T-helper 2 cell (primary cell): ENCODE data around the gene CYP2E1.
"Not testable (repeated sequence)": the region's sequence is repeated elsewhere in the genome, so short reads cannot be mapped to it uniquely, and the experiment has no call there.

Source experiments
- DNase-seq, 5 experiments: peaks; one replicate each; pipeline versions ENCODE4 v3.0.0 to v3.0.0-alpha.2; 2012 to 2022
- total RNA-seq, 2 donors: gene quantifications; one replicate each; lab custom pipeline; 2026; lab: John Stamatoyannopoulos, UW

CYP2E1 gene
- 1.6 to 1.8 reads per million in 2 donors for total RNA-seq

DNA sequence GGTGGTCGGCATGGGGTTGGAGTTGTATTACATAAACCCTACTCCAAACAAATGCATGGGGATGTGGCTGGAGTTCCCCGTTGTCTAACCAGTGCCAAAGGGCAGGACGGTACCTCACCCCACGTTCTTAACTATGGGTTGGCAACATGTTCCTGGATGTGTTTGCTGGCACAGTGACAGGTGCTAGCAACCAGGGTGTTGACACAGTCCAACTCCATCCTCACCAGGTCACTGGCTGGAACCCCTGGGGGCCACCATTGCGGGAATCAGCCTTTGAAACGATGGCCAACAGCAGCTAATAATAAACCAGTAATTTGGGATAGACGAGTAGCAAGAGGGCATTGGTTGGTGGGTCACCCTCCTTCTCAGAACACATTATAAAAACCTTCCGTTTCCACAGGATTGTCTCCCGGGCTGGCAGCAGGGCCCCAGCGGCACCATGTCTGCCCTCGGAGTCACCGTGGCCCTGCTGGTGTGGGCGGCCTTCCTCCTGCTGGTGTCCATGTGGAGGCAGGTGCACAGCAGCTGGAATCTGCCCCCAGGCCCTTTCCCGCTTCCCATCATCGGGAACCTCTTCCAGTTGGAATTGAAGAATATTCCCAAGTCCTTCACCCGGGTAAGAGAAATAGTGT, at the start of gene CYP2E1:
Gene CYP2E1 (plus strand): TSS at position 407 of the 632 bp plus-strand sequence. CDS start 33 bp downstream, at position 440.
- DNase-seq: no peak

DNA sequence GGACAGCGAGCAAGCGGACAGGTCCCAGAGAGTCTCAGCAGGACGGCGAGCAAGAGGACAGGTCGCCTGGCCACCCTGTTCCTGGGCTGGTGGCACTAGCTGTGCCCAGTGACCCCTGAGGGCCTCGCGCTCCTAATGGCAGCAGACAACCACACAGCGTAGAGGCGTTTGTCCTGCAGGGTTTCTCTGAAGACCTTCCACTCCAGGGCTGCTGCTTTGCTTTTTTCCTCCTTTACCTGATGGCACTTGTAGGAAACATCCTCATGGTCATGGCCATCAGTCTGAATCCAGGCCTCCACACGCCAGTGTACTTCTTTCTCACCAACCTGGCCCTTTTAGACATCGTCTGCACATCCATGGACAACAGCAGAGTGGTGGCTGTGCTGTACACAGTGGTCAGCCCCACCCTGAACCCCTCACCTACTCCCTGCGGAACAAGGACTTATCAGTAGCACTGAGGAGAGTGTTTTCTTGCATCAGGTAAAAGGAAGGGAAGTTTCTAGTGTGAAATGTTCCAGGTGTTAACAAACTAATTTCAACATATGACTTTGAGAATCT, 46.0 kb upstream of the CYP2E1 start:
- DNase-seq: no peak

DNA sequence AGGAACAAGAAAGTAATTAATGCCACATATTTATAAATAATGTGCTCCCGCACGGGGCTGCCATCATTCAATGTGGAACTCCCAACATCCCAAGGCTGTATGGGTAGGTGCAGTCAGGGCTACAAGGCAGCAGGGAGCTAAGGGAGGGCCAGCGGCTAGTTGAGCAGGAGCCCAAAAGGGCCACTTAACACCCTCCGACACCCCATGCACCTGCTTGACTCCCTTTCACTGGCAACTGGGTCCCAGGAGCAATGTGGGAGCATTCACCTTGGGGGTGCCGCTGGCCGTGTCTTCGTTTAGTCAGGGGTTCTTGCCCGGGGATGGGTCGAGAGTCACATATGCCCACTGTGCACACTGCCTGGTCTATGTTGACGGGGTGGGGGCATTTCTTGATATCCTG, 45.5 kb upstream of the CYP2E1 start:
- no peak for DNase-seq

DNA sequence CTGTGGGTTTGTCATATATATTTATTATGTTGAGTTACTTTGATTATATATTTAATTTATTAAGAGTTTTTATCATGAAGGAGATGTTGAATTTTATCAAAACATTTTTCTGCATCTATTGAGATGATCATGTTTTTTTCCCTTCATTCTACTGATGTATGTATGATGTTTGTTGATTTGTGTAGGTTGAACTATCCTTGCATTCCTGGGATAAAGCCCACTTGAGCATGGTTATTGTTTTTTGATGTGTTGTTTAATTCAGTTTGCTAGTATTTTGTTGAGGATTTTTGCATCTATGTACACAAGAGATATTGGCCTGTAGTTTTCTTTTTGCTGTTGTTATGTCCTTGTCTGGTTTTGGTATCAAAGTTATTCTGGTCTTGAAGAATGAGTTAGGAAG, 42.3 kb upstream of the CYP2E1 start:
- DNase-seq: no peak

DNA sequence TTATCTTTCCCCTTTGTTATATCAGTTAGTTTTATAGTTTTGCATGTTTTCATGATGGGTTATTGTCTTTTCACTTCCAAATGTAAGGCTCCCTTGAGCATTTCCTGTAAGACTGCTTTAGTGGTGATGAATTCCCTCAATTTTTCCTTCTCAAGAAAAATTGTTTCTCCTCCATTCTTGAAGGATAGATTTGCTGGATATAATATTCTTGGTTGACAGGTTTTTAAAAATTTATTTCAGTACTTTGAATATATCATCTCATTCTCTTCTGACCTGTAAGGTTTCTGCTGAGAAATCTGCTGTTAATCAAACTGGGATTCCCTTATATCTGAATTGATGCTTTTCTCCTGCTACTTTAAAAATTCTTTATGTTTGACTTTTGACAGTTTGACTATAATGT, 40.1 kb upstream of the CYP2E1 start:
- DNase-seq: no peak

DNA sequence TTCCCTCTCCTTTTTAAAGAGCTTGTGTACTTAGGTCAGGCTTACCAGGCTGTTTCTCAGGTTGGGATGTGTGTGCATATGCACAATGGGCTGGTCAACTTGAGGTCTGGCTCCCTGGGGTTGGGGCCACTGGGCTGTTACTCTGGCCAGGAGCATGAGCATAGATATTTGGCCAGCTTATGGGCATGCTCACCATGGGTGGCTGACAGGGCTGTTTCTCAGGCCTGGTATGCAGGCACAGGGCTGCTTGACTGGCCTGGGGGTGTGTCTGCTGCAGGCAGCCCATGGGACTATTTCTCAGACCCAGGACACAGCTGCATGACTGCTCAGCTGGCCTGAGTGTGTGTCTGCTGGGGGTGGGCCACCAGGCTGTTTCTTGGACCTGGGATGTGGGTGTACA, 38.8 kb upstream of the CYP2E1 start:
- no peak for DNase-seq

DNA sequence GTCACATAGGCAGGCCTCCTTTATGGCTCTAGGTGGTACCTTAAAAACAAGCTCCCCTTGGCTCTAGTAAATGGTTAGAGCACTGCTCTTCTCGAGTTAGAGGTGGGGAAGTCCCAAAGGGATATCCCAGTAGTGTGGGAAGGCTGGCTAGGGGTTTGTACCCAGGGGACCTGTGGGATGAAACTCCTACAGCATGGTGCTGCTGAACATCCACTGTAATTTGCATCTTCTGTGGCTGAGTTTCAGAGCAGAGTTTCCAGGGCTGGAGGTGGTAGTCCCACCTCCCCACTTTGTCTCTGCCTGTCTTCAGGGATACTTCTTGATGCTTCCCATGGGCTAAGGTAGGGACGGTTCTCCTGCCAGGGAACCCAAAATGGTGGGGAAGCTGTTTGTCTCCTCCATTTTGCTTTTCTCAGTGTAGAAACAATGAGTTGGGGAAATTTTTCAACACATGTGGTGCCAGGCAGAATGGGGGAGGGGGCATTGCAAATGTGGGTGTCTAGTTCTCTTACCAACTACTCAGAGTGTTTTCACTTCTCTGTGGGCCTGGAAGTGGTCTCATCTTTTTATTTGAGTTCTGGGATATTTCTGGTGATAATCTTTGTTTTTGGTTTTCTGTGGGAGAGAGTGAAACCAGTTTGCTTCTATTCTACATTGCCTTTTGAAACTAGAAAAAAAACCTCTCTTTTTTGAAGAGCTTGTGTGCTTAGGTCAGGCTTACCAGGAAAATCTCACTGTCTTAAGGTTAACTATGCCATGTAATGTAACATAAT, 37.2 kb upstream of the CYP2E1 start:
- DNase-seq: peak in 1 of 5 experiments; percentile 8

DNA sequence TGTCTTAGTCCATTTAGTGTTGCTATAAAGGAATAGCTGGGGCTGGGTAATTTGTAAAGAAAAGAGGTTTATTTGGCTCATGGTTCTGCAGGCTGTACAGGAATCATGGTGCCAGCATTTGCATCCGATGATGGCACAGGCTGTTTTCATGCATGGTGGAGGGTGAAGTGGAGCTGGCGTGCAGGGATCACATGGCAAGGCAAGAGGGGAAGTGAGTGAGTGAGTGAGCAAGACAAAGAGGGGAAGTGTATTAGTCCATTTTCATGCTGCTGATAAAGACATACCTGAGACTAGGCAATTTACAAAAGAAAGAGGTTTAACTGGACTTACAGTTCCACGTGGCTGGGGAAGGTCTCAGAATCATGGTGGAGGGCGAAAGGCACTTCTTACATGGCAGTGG, 33.6 kb upstream of the CYP2E1 start:
- DNase-seq: not testable (repeated sequence)

DNA sequence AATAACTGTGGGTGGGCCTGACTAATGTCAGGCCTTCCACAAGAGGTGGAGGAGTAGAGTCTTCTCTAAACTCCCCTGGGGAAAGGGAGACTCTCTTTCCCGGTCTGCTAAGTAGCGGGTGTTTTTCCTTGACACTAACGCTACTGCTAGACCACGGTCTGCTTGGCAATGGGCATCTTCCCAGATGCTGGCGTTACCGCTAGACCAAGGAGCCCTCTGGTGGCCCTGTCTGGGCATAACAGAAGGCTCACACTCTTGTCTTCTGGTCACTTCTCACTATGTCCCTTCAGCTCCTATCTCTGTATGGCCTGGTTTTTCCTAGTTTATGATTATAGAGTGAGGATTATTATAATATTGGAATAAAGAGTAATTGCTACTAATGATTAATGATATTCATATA, 29.8 kb upstream of the CYP2E1 start:
- DNase-seq: not testable (repeated sequence)

DNA sequence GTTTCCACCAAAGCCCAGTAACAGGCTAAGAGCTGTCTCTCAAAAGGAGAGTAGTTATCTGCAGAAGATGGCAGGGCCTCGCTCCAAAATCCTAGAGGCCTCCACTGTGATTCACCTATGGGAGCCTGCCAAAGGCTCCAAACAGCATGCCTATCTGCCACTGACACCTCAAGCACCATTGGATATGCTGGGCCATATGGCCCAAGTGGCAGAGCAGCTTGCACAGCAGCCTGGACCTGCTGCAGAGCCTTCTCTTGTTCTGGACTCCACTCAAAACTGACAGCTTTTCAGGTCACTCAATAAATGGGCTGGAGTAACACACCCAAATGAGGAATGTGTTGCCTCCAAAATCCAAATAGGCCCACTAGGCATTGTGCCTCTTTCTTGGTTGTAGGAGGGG, 28.0 kb upstream of the CYP2E1 start:
- DNase-seq: not testable (repeated sequence)

DNA sequence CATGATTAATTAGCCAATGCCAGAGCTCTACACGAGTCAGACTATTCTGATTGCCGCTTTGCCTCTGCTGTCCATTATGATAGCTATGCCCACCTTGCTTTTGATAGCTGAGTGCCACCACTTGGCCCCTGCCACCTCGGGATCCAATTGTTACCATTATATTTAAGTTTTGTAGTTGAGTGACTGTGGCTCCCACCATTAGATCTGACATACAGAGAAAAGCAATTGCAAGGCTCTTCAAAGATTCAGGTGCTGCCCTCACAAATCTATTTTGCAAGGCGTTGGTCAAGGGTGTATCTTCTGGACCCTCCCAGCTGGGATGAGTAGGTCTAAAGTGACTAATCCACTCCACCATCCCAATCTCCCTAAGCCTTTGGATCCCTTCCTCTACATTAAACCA, 26.3 kb upstream of the CYP2E1 start:
- DNase-seq: not testable (repeated sequence)

DNA sequence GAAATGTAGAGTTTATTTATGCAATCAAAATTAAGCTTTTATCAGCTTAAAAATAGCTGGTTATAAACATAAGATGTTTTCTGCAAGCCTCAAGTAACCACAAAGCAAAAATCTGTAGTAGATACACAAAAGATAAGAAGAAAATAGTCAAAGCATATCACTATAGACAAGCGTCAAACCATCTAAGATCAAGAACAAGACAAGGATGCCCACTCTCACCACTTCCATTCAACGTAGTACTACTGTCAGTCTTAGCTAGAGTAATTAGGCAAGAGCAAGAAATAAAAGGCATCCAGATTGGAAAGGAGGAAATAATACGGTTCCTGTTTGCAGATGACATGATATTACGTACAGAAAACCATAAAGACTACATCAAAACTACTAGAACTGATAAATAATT, 17.5 kb upstream of the CYP2E1 start:
- peak in 1 of 5 experiments; percentile 78 for DNase-seq

DNA sequence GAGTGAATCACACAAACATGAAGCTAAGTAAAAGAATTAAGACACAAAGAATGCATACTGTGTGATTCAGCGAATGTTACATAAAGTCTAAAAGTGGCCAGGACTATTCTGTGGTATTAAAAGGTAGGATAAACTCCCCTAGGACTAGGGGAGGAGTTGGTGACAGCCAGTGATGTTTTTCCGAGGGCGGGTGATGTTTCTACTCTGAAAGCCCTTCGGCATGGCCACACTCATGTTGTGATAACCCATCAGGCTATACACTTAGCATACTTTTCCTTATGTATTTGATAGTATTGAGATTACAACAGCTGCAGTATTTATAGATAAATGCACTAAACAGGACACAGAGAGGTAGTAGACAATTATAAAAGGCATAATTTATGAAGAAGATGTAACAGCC, 15.8 kb upstream of the CYP2E1 start:
- no peak for DNase-seq

DNA sequence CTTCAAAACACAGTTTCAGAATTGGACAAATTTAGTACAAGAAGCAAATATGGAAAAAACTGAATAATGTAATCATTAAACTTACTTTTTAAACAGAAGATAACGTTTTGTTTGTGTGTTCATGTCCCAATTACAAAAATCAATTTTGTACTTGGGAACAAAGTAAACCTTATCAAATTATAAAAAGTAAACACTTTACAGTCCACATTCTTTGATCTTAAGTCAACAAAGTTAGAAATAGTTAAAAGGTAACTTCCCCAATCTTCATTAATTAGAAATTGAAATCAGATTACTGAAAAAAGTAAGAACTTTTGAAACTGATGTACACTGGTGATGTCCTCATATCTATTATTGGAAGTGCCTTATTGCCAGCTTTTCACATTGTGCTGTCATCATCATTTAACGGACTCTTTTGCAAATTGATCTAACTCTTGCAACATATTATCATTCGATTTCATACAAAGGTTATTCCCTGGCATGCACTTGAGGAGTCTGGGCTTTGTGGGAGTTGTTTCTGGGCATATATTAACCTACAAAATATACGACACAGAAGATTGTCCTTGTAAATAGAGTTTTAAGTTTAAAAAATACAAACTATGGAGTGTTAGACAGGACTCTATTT, 15.1 kb upstream of the CYP2E1 start:
- no peak for DNase-seq

DNA sequence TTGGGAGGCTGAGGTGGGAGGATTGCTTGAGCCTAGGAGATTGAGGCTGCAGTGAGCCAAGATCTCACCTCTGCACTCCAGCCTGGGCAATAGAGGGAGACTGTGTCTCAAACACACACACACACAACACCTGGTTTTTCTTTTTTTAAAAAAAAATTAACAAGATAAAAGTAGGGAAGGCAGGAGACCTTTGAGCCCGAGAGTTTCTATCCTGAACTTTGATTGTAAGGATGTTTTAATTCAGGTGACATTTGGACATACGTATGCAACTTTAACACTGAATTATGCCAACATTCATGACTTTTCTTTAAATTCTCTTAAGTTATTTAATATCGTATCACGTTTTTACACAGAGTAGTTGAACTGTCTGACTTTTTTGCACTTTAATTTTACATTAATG, 11.7 kb upstream of the CYP2E1 start:
- DNase-seq: no peak

DNA sequence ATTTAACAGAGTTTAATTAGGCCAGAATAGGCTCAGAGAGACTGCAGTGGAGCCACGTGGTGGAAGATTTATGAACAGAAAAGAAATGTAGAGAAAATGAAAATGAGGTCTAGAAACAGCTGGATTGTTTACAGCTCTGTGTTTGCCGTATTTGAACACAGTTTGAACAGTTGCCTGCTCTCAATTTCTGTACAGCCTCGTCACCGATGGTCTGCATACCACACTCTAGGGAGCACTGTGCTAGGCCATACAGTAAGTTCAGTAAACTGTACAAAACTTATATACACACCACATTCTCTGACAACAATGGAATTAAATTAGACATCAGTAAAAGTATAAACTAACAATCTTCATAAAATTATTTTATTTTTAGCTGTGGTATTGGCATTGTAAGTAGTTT, 11.1 kb upstream of the CYP2E1 start:
- DNase-seq: no peak

DNA sequence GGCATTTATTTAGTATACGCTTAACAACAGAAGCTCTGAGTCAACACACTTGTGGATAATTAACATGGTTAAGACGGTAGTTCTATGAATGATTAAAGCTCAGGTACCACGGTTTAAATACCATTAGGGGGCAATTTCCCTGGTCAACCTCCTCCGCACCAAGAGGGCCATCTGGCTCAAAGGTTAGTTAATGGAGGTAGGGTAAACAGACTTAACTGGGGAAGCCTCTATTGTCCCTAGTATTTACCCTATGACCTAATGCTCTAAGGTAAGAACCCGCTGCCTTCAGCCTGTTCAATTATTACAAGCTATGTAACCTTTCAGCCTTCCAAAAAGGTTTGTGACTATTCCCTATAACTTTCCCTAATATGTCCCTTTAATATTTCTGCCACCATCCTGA, 8.6 kb upstream of the CYP2E1 start:
- not testable (repeated sequence) for DNase-seq

DNA sequence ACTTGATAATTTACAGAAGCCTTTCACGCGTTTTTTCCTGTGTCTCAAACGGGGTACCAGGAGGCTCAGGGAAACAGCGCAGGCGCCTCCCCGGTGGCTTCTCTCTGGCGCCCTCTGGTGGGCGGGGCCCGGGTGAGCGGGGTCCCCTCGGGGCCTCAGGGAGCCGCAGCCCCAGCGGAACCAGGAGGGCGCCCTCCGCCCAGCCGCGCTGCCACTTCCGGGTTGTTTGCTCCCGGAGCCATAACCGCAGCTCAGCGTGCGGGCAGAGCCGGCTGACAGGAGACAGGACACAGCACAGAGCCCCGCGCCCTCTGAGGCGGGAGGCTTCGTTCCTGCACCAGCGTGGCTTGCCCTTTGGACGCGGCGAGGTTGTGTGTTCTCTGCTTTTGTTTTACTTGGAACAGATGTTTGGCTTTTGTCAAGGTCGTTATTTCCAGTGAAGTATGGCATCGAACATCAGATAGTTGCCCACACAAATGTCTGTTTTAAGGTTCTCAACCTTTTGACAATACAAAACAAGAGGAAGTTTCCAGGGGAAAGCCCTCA, 6.9 kb upstream of the CYP2E1 start:
- DNase-seq: peak; percentile 78 to 92 (median 82)

DNA sequence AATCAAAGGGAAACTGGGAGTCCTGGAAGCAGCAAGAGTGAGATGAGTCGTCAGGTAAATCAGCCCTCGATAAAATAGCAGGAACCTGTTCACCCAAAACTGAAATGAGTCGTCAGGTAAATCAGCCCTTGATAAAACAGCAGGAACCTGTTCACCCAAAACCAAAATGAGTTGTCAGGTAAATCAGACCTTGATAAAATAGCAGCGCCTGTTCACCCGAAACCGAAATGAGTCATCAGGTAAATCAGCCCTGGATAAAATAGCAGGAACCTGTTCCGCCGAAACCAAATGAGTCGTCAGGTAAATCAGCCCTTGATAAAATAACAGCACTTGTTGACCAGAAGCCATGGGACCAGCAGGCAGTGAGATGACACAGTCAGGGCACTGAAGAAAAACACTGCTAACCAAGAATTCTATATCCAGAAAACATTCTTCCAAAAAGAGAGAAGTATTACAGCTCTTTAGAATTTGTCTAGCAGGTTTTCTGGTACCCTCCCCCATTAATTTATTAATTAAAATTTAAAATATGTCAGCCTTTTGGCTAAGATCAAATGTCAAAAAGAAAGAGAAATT, 3.4 kb upstream of the CYP2E1 start:
- no peak for DNase-seq

DNA sequence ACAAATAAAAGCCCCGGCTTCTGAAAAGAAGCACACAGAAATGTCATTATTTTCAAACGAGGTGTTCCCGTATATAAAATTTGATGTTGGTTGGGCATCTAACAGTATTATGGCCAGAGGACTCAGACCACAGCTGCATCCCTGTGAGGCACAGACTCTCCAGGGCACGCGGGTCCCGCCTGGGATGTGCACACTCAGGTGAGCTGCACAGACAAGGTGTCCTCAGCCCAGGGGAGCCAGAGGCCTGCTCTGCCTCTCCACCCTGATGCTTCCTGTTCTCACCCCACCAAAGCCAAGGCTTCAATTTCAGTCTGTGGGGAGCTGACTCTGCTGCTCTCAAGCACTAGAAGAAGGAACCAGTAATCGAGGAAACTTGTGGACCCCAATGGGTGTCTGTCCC, 1.7 kb upstream of the CYP2E1 start:
- DNase-seq: no peak

DNA sequence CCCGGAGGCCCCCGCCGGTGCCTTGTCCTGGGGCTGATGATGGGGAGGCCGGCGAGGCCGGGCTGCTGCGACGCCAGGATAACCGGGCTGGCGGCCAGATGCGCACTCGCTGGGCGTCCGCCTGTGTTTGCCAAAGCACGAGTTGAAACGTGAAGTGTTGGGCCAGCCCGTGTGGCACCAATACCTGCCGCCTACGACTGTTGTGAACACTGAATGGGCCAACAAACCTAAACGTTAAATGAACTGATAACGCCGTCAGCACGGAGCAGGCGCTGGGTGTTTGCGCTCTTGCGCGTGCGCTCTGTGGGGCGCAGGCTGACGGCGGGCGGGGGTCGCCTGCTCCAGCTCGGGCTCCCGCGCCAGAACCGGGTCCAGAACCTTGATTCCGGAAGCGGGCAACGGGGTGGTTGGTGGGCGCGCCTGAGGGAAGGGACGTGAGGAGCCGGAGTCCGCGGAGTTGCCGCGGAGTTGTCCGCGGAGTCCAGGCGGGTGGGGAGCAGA, 658 bp downstream of the CYP2E1 start:
- no peak for DNase-seq

DNA sequence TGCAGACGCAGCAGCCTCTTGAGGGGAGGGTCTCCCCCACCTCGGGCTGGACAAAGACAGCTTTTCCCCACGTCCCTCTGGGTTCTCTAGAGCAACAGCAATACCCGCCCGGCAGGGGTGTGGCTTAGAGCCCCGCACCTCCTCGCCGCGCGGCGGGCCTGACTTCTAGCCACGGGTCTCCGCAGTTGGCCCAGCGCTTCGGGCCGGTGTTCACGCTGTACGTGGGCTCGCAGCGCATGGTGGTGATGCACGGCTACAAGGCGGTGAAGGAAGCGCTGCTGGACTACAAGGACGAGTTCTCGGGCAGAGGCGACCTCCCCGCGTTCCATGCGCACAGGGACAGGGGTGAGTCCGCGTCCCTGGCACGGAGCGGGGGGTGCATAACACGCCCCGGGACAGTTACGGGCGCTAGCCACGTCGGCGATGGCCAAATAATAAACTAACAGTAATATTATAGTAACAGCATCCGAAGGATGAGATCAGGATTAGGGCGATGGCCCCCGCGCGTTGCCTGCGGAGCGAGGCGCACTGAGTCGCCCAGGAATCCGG, 1.2 kb downstream of the CYP2E1 start:
- DNase-seq: no peak
